Coronary artery (tissue), 2 donors: Measurements from ENCODE around the gene SPIRE1.
"Not testable (repeated sequence)": the region's sequence is repeated elsewhere in the genome, so short reads cannot be mapped to it uniquely, and the experiment has no call there.

Source experiments
- DNase-seq: peaks from one replicate; pipeline ENCODE4 v3.0.0-alpha.2; 2017; ENCODE audit warnings: low spot score
- H3K27ac ChIP-seq, 2 donors: fragments of 200-600 bp; sonication (generic); one replicate each; pipeline ENCODE4 v1.5.1; 2016 to 2019
- H3K4me3 ChIP-seq: fragments of 200-600 bp; sonication (generic); 2 replicates; pipeline ENCODE4 v1.5.1; 2016; ENCODE audit warnings: mild to moderate bottlenecking, moderate library complexity
- CTCF ChIP-seq: fragments of 200-600 bp; sonication (generic); IDR thresholded peaks from one replicate; pipeline ENCODE4 v1.5.1; 2019; ENCODE audit warnings: antibody characterized with exemption

The SPIRE1 gene

GRCh38 chr18:12569791-12570190, 88.1 kb downstream of the SPIRE1 start:
- TF ChIP-seq CTCF, result no peak

GRCh38 chr18:12567849-12568248, 90.1 kb downstream of the SPIRE1 start:
- H3K27ac ChIP-seq, result no peak overlapping the region
- TF ChIP-seq CTCF, result no peak
- no peak overlapping the region for H3K4me3 ChIP-seq
- DNase-seq, result no peak

More at GRCh38 chr18:12569791-12570190, 88.1 kb downstream of the SPIRE1 start:
- no peak overlapping the region for H3K27ac ChIP-seq
- H3K4me3 ChIP-seq, result no peak overlapping the region
- DNase-seq, result no peak

GRCh38 chr18:12564861-12565260, 93.0 kb downstream of the SPIRE1 start:
- no peak overlapping the region for H3K27ac ChIP-seq
- H3K4me3 ChIP-seq, result no peak overlapping the region
- no peak for DNase-seq
- no peak for TF ChIP-seq CTCF

- Histone ChIP-seq H3K4me3 (no peak overlapping the region), H3K27ac (no peak overlapping the region)
- no peak for DNase-seq
- TF ChIP-seq CTCF, result no peak
These were observed 93.5 kb downstream of the SPIRE1 start for GRCh38 chr18:12564378-12564777.

- DNase-seq, H3K27ac ChIP-seq, H3K4me3 ChIP-seq: not testable (repeated sequence)
These were observed 97.3 kb downstream of the SPIRE1 start for GRCh38 chr18:12560600-12560999.

GRCh38 chr18:12559319-12559718, 98.6 kb downstream of the SPIRE1 start:
- Histone ChIP-seq H3K4me3 (no peak overlapping the region), H3K27ac (no peak overlapping the region)
- DNase-seq, result no peak
- TF ChIP-seq CTCF, result no peak

GRCh38 chr18:12556946-12557806, 100.7 kb downstream of the SPIRE1 start:
- no peak overlapping the region for H3K4me3 ChIP-seq
- no peak for TF ChIP-seq CTCF
- no peak for DNase-seq
- no peak overlapping the region for H3K27ac ChIP-seq
